PC-9 (cell line): Measurements from ENCODE around the gene GALNT16. TPM values are rescaled to one million over a fixed set of nuclear protein-coding genes. Genes with fewer than 3 reads are reported as not detected.

Experiments used
- BruUV-seq: library from RNA; stranded (reverse); fragments of 400-500 nt; replicated peaks from 2 replicates; lab custom pipeline; 2021; lab: Mats Ljungman, UMichigan
- CTCF ChIA-PET: fragments of 300-600 bp; sonication (Branson Sonifier 250); formaldehyde crosslinking; loops from one replicate; lab custom pipeline; 2022; ENCODE audit warnings: antibody characterized with exemption; lab: Charles Lee
- POLR2A ChIA-PET: fragments of 300-600 bp; sonication (Branson Sonifier 250); formaldehyde crosslinking; loops from one replicate; lab custom pipeline; 2022; ENCODE audit warnings: antibody characterized with exemption; ENCODE audit not compliant: unreplicated experiment; lab: Charles Lee
- DNase-seq, 2 experiments: peaks; one replicate each; pipeline versions ENCODE4 v3.0.0 to v3.0.0-alpha.2; 2015 to 2022; ENCODE audit warnings: mixed read lengths in 1 of 2
- H2AFZ ChIP-seq: fragments of 200-600 bp; sonication (generic); 2 replicates; pipeline ENCODE4 v1.8.1; 2017; ENCODE audit warnings: antibody characterized with exemption
- H3F3A ChIP-seq: fragments of 200-600 bp; sonication (generic); 2 replicates; pipeline ENCODE4 v1.8.1; 2017; ENCODE audit warnings: antibody characterized with exemption, mild to moderate bottlenecking, low read depth; ENCODE audit not compliant: insufficient read depth
- H3K27ac ChIP-seq: fragments of 200-600 bp; sonication (generic); 2 replicates; pipeline ENCODE4 v1.6.1; 2016; ENCODE audit warnings: mixed run types
- H3K27me3 ChIP-seq: fragments of 200-600 bp; sonication (generic); 2 replicates; pipeline ENCODE4 v1.6.1; 2016; ENCODE audit warnings: low read depth, mixed run types; ENCODE audit not compliant: insufficient read depth
- H3K36me3 ChIP-seq: fragments of 200-600 bp; sonication (generic); 2 replicates; pipeline ENCODE4 v1.6.1; 2016; ENCODE audit warnings: low read depth, mixed run types
- H3K4me1 ChIP-seq: fragments of 200-600 bp; sonication (generic); replicated peaks from 2 replicates; pipeline ENCODE4 v1.6.1; 2016; ENCODE audit warnings: mixed run types; ENCODE audit not compliant: insufficient read depth
- H3K4me2 ChIP-seq: fragments of 200-600 bp; sonication (generic); 2 replicates; pipeline ENCODE4 v1.6.1; 2017; ENCODE audit warnings: mixed run types
- H3K4me3 ChIP-seq: fragments of 200-600 bp; sonication (generic); 2 replicates; pipeline ENCODE4 v1.6.1; 2016; ENCODE audit warnings: mixed run types
- H3K79me2 ChIP-seq: fragments of 200-600 bp; sonication (generic); 2 replicates; pipeline ENCODE4 v1.6.1; 2017; ENCODE audit warnings: low read depth, mixed run types
- H3K9me2 ChIP-seq: fragments of 200-600 bp; sonication (generic); 2 replicates; pipeline ENCODE4 v1.8.1; 2017; ENCODE audit warnings: mild to moderate bottlenecking; ENCODE audit not compliant: insufficient read depth
- H3K9me3 ChIP-seq: fragments of 200-600 bp; sonication (generic); 2 replicates; pipeline ENCODE4 v1.8.1; 2016; ENCODE audit warnings: low read depth; ENCODE audit not compliant: insufficient read depth
- H4K20me1 ChIP-seq: fragments of 200-600 bp; sonication (generic); 2 replicates; pipeline ENCODE4 v1.8.1; 2017; ENCODE audit not compliant: insufficient read depth
- EZH2 ChIP-seq: fragments of 200-600 bp; sonication (generic); IDR thresholded peaks from 2 replicates; pipeline ENCODE4 v1.8.0; 2017; ENCODE audit warnings: antibody characterized with exemption, low read depth
- intact Hi-C: fragments of 100-400 bp; cut with micrococcal nuclease; formaldehyde crosslinking; loops from one replicate; pipeline ENCODE4 v1.10.0; 2022; ENCODE audit not compliant: unreplicated experiment
- total RNA-seq: library from RNA; stranded (reverse); gene quantifications from 2 replicates; pipeline ENCODE4 v1.2.3, GENCODE V29; 2021
- TF ChIP-seq, protein P1 (sequence below): fragments of 200-600 bp; sonication (generic); conservative IDR thresholded peaks from 2 replicates; pipeline ENCODE4 v1.6.1; 2017; ENCODE audit warnings: mixed run types, antibody characterized with exemption, mild to moderate bottlenecking, moderate library complexity

GALNT16 gene
- total RNA-seq, 1 experiment from 2014 or later, result 22.8 TPM

DNA sequence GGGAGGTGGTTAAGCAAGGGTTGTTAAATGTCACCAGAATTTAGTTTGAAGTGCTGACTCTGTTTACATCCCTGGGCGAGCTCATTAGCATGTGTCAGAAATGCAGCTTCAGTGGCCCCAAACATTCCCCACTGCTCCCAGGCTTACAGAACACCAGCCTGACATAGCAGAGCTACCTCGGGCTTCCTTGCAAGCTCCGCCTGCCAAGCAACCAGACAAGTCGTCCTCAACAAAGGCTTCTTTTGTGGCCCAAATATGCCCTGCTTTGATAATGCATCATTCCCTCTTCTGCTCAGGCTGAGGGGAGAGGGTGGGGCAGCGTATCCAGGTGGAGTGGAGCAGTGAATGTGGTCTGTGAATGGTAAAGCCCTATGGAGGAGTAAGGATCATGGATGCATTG, 110.1 kb downstream of the GALNT16 start:
- ChIA-PET POLR2A (no interaction called here), CTCF (no interaction called here)
- Histone ChIP-seq H4K20me1 (no peaks in the 10 kb centered on the region), H3K4me3 (no peak overlapping the region), H3K36me3 (peaks cover 5% of the 10 kb centered on the region; the same call in 1 of the 2 replicates), H3K4me1 (no peaks in the 10 kb centered on the region), H3K9me2 (no peaks in the 10 kb centered on the region), H3K4me2 (no peak overlapping the region), H3K79me2 (no peaks in the 10 kb centered on the region), H2AFZ (no peak overlapping the region), H3K9me3 (peaks cover 5% of the 10 kb centered on the region; the same call in 1 of the 2 replicates), H3F3A (peaks cover 6% of the 10 kb centered on the region; the same call in 1 of the 2 replicates), H3K27me3 (no peaks in the 10 kb centered on the region), H3K27ac (no peak overlapping the region)
- intact Hi-C loops, result no loop called here
- no peak for DNase-seq
- TF ChIP-seq EZH2, result no peak
- TF ChIP-seq, protein P1, sequence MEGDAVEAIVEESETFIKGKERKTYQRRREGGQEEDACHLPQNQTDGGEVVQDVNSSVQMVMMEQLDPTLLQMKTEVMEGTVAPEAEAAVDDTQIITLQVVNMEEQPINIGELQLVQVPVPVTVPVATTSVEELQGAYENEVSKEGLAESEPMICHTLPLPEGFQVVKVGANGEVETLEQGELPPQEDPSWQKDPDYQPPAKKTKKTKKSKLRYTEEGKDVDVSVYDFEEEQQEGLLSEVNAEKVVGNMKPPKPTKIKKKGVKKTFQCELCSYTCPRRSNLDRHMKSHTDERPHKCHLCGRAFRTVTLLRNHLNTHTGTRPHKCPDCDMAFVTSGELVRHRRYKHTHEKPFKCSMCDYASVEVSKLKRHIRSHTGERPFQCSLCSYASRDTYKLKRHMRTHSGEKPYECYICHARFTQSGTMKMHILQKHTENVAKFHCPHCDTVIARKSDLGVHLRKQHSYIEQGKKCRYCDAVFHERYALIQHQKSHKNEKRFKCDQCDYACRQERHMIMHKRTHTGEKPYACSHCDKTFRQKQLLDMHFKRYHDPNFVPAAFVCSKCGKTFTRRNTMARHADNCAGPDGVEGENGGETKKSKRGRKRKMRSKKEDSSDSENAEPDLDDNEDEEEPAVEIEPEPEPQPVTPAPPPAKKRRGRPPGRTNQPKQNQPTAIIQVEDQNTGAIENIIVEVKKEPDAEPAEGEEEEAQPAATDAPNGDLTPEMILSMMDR, result no peak
- no TSS peak for BruUV-seq

DNA sequence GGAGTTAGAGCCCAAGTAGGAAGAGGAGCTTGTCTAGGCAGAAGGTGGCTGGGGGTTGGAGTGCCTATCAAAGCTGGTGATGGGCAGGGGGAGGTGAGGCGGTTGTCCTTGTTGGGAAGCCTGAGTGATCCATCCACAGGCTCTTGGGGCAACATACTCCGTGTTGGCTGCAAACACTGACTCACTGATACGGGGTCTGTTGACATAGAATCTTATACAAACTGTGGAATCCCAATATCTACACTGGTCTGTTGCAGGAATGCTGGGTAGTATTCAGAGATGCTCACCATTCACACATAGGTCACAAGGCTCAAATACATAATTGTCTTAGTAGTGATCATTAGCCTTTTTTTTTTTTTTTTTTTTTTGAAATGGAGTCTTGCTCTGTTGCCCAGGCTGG, 112.2 kb downstream of the GALNT16 start:
- POLR2A ChIA-PET, result no interaction called here
- no TSS peak for BruUV-seq
- H3K27ac ChIP-seq, result no peak overlapping the region

DNA sequence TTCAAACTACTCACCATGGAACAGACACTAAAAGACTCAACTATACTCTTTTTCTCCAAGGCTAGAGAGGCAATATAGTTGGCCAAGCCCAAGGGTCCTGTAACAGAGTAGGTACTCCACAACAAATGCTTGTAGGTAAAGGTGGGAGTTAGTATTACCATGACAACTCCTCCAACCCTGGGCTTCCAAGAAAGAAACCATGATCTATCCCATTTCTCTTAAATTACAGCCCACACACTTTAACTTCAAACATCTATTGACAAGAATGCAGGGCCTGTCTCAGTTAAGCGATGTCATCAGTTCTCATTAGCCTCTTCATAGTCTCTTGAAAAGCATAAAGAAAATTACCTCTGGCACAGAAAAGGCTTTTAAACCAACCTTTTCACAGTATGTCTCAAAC, 113.1 kb downstream of the GALNT16 start:
- no peak overlapping the region for H3K27ac ChIP-seq
- H3K27me3 ChIP-seq, result no peaks in the 10 kb centered on the region
- no peak for TF ChIP-seq EZH2
- peaks cover 29% of the 10 kb centered on the region; the same call in 1 of the 2 replicates for H3K36me3 ChIP-seq
- ChIA-PET CTCF (no interaction called here), POLR2A (interaction anchor here (1.0 kb wide), 1 partner anchor 38 kb away, joined by 6 read pairs; no protein-coding TSS in a partner anchor)
- peaks cover 6% of the 10 kb centered on the region; the same call in 1 of the 2 replicates for H3K9me3 ChIP-seq
- intact Hi-C loops, result no loop called here
- H4K20me1 ChIP-seq, result no peaks in the 10 kb centered on the region
- H3K9me2 ChIP-seq, result no peaks in the 10 kb centered on the region
- no peak overlapping the region for H3K4me2 ChIP-seq
- peaks cover 22% of the 10 kb centered on the region; the same call in 1 of the 2 replicates for H3F3A ChIP-seq
- no TSS peak for BruUV-seq
- no peak for DNase-seq
- no peak overlapping the region for H3K4me3 ChIP-seq
- no peak overlapping the region for H2AFZ ChIP-seq
- no peaks in the 10 kb centered on the region for H3K4me1 ChIP-seq
- no peaks in the 10 kb centered on the region for H3K79me2 ChIP-seq

More for the DNA sequence above, 112.2 kb downstream of the GALNT16 start:
- Histone ChIP-seq H3K9me3 (peaks cover 6% of the 10 kb centered on the region; the same call in 1 of the 2 replicates), H3K4me3 (no peak overlapping the region), H3K27me3 (no peaks in the 10 kb centered on the region), H3K36me3 (peaks cover 25% of the 10 kb centered on the region; the same call in 1 of the 2 replicates), H3F3A (peaks cover 18% of the 10 kb centered on the region; the same call in 1 of the 2 replicates), H3K4me1 (no peaks in the 10 kb centered on the region), H3K79me2 (no peaks in the 10 kb centered on the region), H2AFZ (no peak overlapping the region), H4K20me1 (no peaks in the 10 kb centered on the region), H3K9me2 (no peaks in the 10 kb centered on the region), H3K4me2 (no peak overlapping the region)
- TF ChIP-seq, protein P1, result no peak
- TF ChIP-seq EZH2, result no peak
- intact Hi-C loops, result no loop called here
- no peak for DNase-seq
- CTCF ChIA-PET, result no interaction called here
